Fibroblast of mammary gland (primary cell): Measurements from ENCODE around the gene PPTC7.

Experiments
- DNase-seq: peaks from one replicate; pipeline ENCODE4 v3.0.0-alpha.2; 2010; ENCODE audit warnings: low read depth
- H3K4me3 ChIP-seq: 2 replicates; pipeline ENCODE4 v1.5.1; 2011; ENCODE audit warnings: low read depth, mild to moderate bottlenecking, low read length, moderate library complexity; ENCODE audit not compliant: control insufficient read depth
- CTCF ChIP-seq: conservative IDR thresholded peaks from 2 replicates; pipeline ENCODE4 v1.5.1; 2011; ENCODE audit warnings: low read depth, low read length, inconsistent platforms; ENCODE audit not compliant: control insufficient read depth, insufficient read depth

The PPTC7 gene

GRCh38 chr12:110501399-110501751 lies 81.7 kb downstream of the PPTC7 start:
- peak; percentile 48 for DNase-seq
- H3K4me3 ChIP-seq, result peak overlapping the region; percentile 98
- no peak for TF ChIP-seq CTCF

- TF ChIP-seq CTCF, result no peak
- DNase-seq, result peak; percentile 57
- no peak overlapping the region for H3K4me3 ChIP-seq
Measured at GRCh38 chr12:110498984-110499706, 84.0 kb downstream of the PPTC7 start.
